Endodermal cell (in vitro differentiated cells): ENCODE measurements around the gene ITGA7. TPM values are rescaled to one million over a fixed set of nuclear protein-coding genes. Genes with fewer than 3 reads are reported as not detected.

Experiments
- DNase-seq: peaks from one replicate; pipeline ENCODE4 v3.0.0-alpha.2; 2017
- H3K27ac ChIP-seq: 2 replicates; pipeline ENCODE4 v1.5.1; 2013; ENCODE audit warnings: mild to moderate bottlenecking, low read depth, low read length, moderate library complexity
- H3K27me3 ChIP-seq: 2 replicates; pipeline ENCODE4 v1.6.1; 2013; ENCODE audit warnings: mild to moderate bottlenecking, low read length, moderate library complexity; ENCODE audit not compliant: insufficient read depth, control insufficient read depth, poor library complexity, severe bottlenecking
- H3K36me3 ChIP-seq: 2 replicates; pipeline ENCODE4 v1.7.0; 2013; ENCODE audit warnings: mild to moderate bottlenecking, low read length, moderate library complexity; ENCODE audit not compliant: control insufficient read depth, insufficient read depth
- H3K4me1 ChIP-seq: one replicate; pipeline ENCODE4 v1.7.0; 2013; ENCODE audit warnings: low read length; ENCODE audit not compliant: control insufficient read depth, insufficient read depth
- H3K4me3 ChIP-seq: 2 replicates; pipeline ENCODE4 v1.5.1; 2013; ENCODE audit warnings: mild to moderate bottlenecking, low read length, moderate library complexity
- H3K9ac ChIP-seq: 2 replicates; pipeline ENCODE4 v1.6.1; 2013; ENCODE audit warnings: mild to moderate bottlenecking, low read length, moderate library complexity; ENCODE audit not compliant: poor library complexity, severe bottlenecking; ENCODE audit errors: extremely low read depth
- H3K9me3 ChIP-seq: 2 replicates; pipeline ENCODE4 v1.6.1; 2013; ENCODE audit warnings: mild to moderate bottlenecking, low read length, moderate library complexity; ENCODE audit not compliant: control insufficient read depth
- H3K27ac Mint-ChIP-seq: 2 replicates; pipeline ENCODE4 v1.8.0; 2020; ENCODE audit warnings: mixed read lengths
- H3K27me3 Mint-ChIP-seq: 2 replicates; pipeline ENCODE4 v1.8.0; 2021; ENCODE audit warnings: mild to moderate bottlenecking, mixed read lengths; ENCODE audit not compliant: insufficient read depth
- H3K36me3 Mint-ChIP-seq: 2 replicates; pipeline ENCODE4 v1.8.0; 2020; ENCODE audit warnings: low read depth, mixed read lengths
- H3K4me1 Mint-ChIP-seq: 2 replicates; pipeline ENCODE4 v1.8.0; 2020; ENCODE audit warnings: mixed read lengths
- H3K4me3 Mint-ChIP-seq: 2 replicates; pipeline ENCODE4 v1.8.0; 2020; ENCODE audit warnings: mild to moderate bottlenecking, moderate library complexity, mixed read lengths
- H3K9me3 Mint-ChIP-seq: 2 replicates; pipeline ENCODE4 v1.8.0; 2020; ENCODE audit warnings: mild to moderate bottlenecking, mixed read lengths
- CTCF ChIP-seq: fragments of 200-600 bp; sonication (generic); conservative IDR thresholded peaks from 2 replicates; pipeline ENCODE4 v1.5.0; 2021; ENCODE audit warnings: antibody characterized with exemption, mild to moderate bottlenecking
- WGBS, 2 experiments: methylation state at CpG; one replicate each; pipeline versions ENCODE4 v1.1.5 to v1.1.7; 2013; ENCODE audit warnings: missing lambda C conversion rate in 2 of 2, mixed read lengths in 1 of 2; ENCODE audit not compliant: insufficient coverage in 1 of 2, insufficient read length in 1 of 2; 5-methylcytosine and 5-hydroxymethylcytosine counted together
- total RNA-seq, 2 donors: library from RNA; stranded (reverse); fragmentation: NEBNext Ultra II Directional in 1 of 2; extraction: Animal tissue kit (Norgen Biotek cat#: 25700) in 1 of 2; gene quantifications; 2 replicates in 1 of 2; 3 replicates in 1 of 2; pipeline ENCODE4 v1.2.1, GENCODE V29; 2021

ITGA7 gene
- total RNA-seq, 2 donors from 2014 or later, result 106 to 122 TPM

GRCh38 chr12:55681142-55682077 is 26.3 kb downstream of the ITGA7 start:
- no peaks in the 10 kb centered on the region for H3K9me3 ChIP-seq
- peaks cover 7% of the 10 kb centered on the region for H3K4me1 ChIP-seq
- no peak overlapping the region for H3K27ac ChIP-seq
- TF ChIP-seq CTCF, result peak; percentile 75
- Mint-ChIP-seq H3K36me3 (peaks cover 21% of the 10 kb centered on the region), H3K27ac (peak overlapping the region; percentile 95), H3K27me3 (peaks cover 6% of the 10 kb centered on the region), H3K9me3 (no peaks in the 10 kb centered on the region), H3K4me1 (peaks cover 17% of the 10 kb centered on the region), H3K4me3 (peak overlapping the region; percentile 69)
- no peak overlapping the region for H3K9ac ChIP-seq
- 26 to 42% methylated on average over 8 to 17 of the region's 17 CpGs for WGBS, 2 experiments
- no peaks in the 10 kb centered on the region for H3K36me3 ChIP-seq
- H3K4me3 ChIP-seq, result peak overlapping the region; percentile 70
- DNase-seq, result peak; percentile 99
- H3K27me3 ChIP-seq, result no peaks in the 10 kb centered on the region

GRCh38 chr12:55679691-55680090 is 28.0 kb downstream of the ITGA7 start:
- Mint-ChIP-seq H3K4me1 (peaks cover 17% of the 10 kb centered on the region), H3K4me3 (no peak overlapping the region), H3K9me3 (no peaks in the 10 kb centered on the region), H3K36me3 (peaks cover 11% of the 10 kb centered on the region), H3K27me3 (peaks cover 11% of the 10 kb centered on the region), H3K27ac (no peak overlapping the region)
- no peak for TF ChIP-seq CTCF
- Histone ChIP-seq H3K4me3 (no peak overlapping the region), H3K9ac (no peak overlapping the region), H3K4me1 (peaks cover 7% of the 10 kb centered on the region), H3K27ac (no peak overlapping the region), H3K36me3 (no peaks in the 10 kb centered on the region), H3K9me3 (no peaks in the 10 kb centered on the region), H3K27me3 (no peaks in the 10 kb centered on the region)
- WGBS, 2 experiments, result 94 to 100% methylated on average over 2 to 5 of the region's 5 CpGs
- DNase-seq, result no peak

GRCh38 chr12:55676707-55677106 is 31.0 kb downstream of the ITGA7 start:
- Mint-ChIP-seq H3K27ac (no peak overlapping the region), H3K4me3 (no peak overlapping the region), H3K9me3 (no peaks in the 10 kb centered on the region), H3K4me1 (peaks cover 9% of the 10 kb centered on the region), H3K36me3 (no peaks in the 10 kb centered on the region), H3K27me3 (peaks cover 21% of the 10 kb centered on the region)
- Histone ChIP-seq H3K27ac (no peak overlapping the region), H3K4me3 (no peak overlapping the region), H3K27me3 (no peaks in the 10 kb centered on the region), H3K9me3 (no peaks in the 10 kb centered on the region), H3K36me3 (no peaks in the 10 kb centered on the region), H3K9ac (no peak overlapping the region), H3K4me1 (peaks cover 2% of the 10 kb centered on the region)
- TF ChIP-seq CTCF, result no peak
- WGBS, 2 experiments, result 91 to 95% methylated on average over 5 of the region's 6 CpGs
- peak; percentile 21 for DNase-seq
